ENCODE results near the gene COL4A6.

Gene COL4A6

GRCh38 chrX:108415146-108415545 is 23.1 kb downstream of the COL4A6 start:
- no peaks in the 10 kb centered on the region for H3K4me1 ChIP-seq (ENCODE audit: control insufficient read depth, insufficient read depth, low read depth, low read length)
- H2AFZ ChIP-seq (ENCODE audit: low read depth, low read length) = no peak overlapping the region
- DNase-seq = no peak
- H3K14ac ChIP-seq (ENCODE audit: low read length in 2 of 2) = no peak overlapping the region
- H3K4me3 ChIP-seq (ENCODE audit: insufficient read depth in 1 of 2, low read depth in 1 of 2, low read length in 2 of 2) = no peak overlapping the region
- no peak overlapping the region for H3K27ac ChIP-seq (ENCODE audit: low read length, poor library complexity, severe bottlenecking)
- H3K18ac ChIP-seq (ENCODE audit: low read depth in 1 of 2, low read length in 2 of 2) = no peak overlapping the region
- no peak overlapping the region for H3K4me2 ChIP-seq (ENCODE audit: low read length, poor library complexity, severe bottlenecking)
- H3K4ac ChIP-seq (ENCODE audit: low read depth in 1 of 2, low read length in 2 of 2) = no peak overlapping the region
- H2BK15ac ChIP-seq (ENCODE audit: low read depth, poor library complexity, severe bottlenecking) = no peak overlapping the region
- H2BK12ac ChIP-seq (ENCODE audit: low read length in 2 of 2) = no peak overlapping the region
- no peak overlapping the region for H2BK5ac ChIP-seq (ENCODE audit: low read depth, low read length, poor library complexity, severe bottlenecking)
- no peak overlapping the region for H2AK5ac ChIP-seq (ENCODE audit: low read length, severe bottlenecking)
- H4K91ac ChIP-seq (ENCODE audit: low read length) = no peak overlapping the region
- H3K79me1 ChIP-seq (replicated peaks; ENCODE audit: low read length, poor library complexity, severe bottlenecking) = no peaks in the 10 kb centered on the region
- no peak overlapping the region for H4K8ac ChIP-seq (ENCODE audit: low read length)
- H3K23ac ChIP-seq (ENCODE audit: low read length in 2 of 2) = no peak overlapping the region
- WGBS = no CpG with 5 or more reads among the region's 1 CpG
- H3K9me3 ChIP-seq (ENCODE audit: control insufficient read depth, low read length) = no peaks in the 10 kb centered on the region
- no peak overlapping the region for H3K9ac ChIP-seq (ENCODE audit: low read length)
- H3K27me3 ChIP-seq (ENCODE audit: control insufficient read depth in 1 of 2, insufficient read depth in 1 of 2, low read length in 2 of 2) = peaks cover 0 to 12% of the 10 kb centered on the region in 2 experiments
- no peaks in the 10 kb centered on the region for H3K36me3 ChIP-seq (ENCODE audit: control insufficient read depth in 1 of 2, insufficient read depth in 2 of 2, low read depth in 1 of 2, low read length in 2 of 2)
- H2BK120ac ChIP-seq (ENCODE audit: low read depth, low read length) = no peak overlapping the region

DNA sequence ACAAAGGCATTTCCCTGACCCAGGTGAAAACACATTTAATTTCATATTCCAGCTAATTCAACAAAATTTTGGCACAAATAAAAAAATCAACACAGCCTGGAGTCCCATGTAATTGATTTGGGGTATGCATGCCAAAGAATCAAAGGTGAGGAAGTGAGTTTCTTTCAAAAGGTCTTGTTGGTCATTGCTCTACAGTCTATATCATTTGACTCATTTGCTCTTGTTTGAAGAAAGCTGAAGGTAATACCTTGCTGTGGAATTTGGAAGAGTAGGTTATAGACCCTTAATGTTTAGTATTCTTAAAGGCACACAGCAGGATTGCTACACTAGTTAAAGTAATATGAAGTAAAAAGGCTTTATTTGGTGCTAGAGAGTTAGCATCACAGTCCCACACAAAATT is 25.4 kb downstream of the COL4A6 start:
- no peak overlapping the region for H2AK5ac ChIP-seq (ENCODE audit: low read length, severe bottlenecking)
- H2AFZ ChIP-seq (ENCODE audit: low read depth, low read length) = no peak overlapping the region
- H2BK120ac ChIP-seq (ENCODE audit: low read depth, low read length) = no peak overlapping the region
- H3K23ac ChIP-seq (ENCODE audit: low read length in 2 of 2) = no peak overlapping the region
- no peak overlapping the region for H4K8ac ChIP-seq (ENCODE audit: low read length)
- no peak for DNase-seq
- no peak overlapping the region for H3K14ac ChIP-seq (ENCODE audit: low read length in 2 of 2)
- H3K9ac ChIP-seq (ENCODE audit: low read length) = no peak overlapping the region
- H3K4me1 ChIP-seq (ENCODE audit: control insufficient read depth, insufficient read depth, low read depth, low read length) = no peaks in the 10 kb centered on the region
- no peak overlapping the region for H3K4me3 ChIP-seq (ENCODE audit: insufficient read depth in 1 of 2, low read depth in 1 of 2, low read length in 2 of 2)
- H3K4ac ChIP-seq (ENCODE audit: low read depth in 1 of 2, low read length in 2 of 2) = no peak overlapping the region
- no peaks in the 10 kb centered on the region for H3K36me3 ChIP-seq (ENCODE audit: control insufficient read depth in 1 of 2, insufficient read depth in 2 of 2, low read depth in 1 of 2, low read length in 2 of 2)
- no peaks in the 10 kb centered on the region for H3K9me3 ChIP-seq (ENCODE audit: control insufficient read depth, low read length)
- H3K27me3 ChIP-seq (ENCODE audit: control insufficient read depth in 1 of 2, insufficient read depth in 1 of 2, low read length in 2 of 2) = peaks cover 0 to 18% of the 10 kb centered on the region in 2 experiments
- no peak overlapping the region for H2BK12ac ChIP-seq (ENCODE audit: low read length in 2 of 2)
- H3K4me2 ChIP-seq (ENCODE audit: low read length, poor library complexity, severe bottlenecking) = no peak overlapping the region
- H3K18ac ChIP-seq (ENCODE audit: low read depth in 1 of 2, low read length in 2 of 2) = no peak overlapping the region
- no peaks in the 10 kb centered on the region for H3K79me1 ChIP-seq (replicated peaks; ENCODE audit: low read length, poor library complexity, severe bottlenecking)
- H4K91ac ChIP-seq (ENCODE audit: low read length) = no peak overlapping the region
- H2BK15ac ChIP-seq (ENCODE audit: low read depth, poor library complexity, severe bottlenecking) = no peak overlapping the region
- no peak overlapping the region for H3K27ac ChIP-seq (ENCODE audit: low read length, poor library complexity, severe bottlenecking)
- H2BK5ac ChIP-seq (ENCODE audit: low read depth, low read length, poor library complexity, severe bottlenecking) = no peak overlapping the region

DNA sequence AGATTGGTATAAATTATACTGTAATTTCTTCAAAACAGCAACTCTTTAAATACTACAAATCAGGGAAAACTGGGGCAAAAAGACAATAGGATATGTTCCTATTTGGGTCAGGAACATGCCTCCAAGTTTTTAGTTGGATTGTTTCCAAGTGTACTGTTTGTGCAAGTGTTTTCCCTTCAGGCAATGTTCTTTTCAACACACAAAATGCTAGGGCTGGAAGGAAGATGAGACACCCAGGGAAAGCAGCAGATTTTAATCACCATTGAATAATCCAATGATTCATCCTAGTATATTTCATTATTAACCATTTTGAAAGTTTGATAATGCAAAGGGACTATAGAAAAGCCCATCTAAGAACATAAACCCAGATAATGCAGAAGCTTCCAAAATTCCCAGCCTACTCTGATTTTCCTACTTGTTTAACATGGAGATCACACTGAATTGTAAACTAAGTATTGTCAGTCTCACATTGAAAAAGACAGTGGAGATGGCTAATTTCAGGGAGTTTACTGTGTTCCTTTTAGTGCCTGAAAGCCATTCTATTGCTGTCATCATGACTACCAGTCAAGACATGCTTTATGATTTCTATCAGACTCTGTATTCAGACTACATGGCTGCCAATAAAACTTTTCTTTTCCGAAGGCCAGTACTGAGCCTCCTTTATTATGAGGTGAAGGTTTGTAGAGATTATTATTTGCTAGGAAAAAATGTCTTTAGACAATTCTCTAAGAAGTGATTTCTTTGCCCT is 38.6 kb downstream of the COL4A6 start:
- Histone ChIP-seq H3K23ac (ENCODE audit: low read length in 2 of 2) (no peak overlapping the region), H4K91ac (ENCODE audit: low read length) (no peak overlapping the region), H3K4me3 (ENCODE audit: insufficient read depth in 1 of 2, low read depth in 1 of 2, low read length in 2 of 2) (no peak overlapping the region), H3K4me2 (ENCODE audit: low read length, poor library complexity, severe bottlenecking) (no peak overlapping the region), H2BK5ac (ENCODE audit: low read depth, low read length, poor library complexity, severe bottlenecking) (no peak overlapping the region), H3K14ac (ENCODE audit: low read length in 2 of 2) (no peak overlapping the region), H4K8ac (ENCODE audit: low read length) (no peak overlapping the region), H3K4me1 (ENCODE audit: control insufficient read depth, insufficient read depth, low read depth, low read length) (no peaks in the 10 kb centered on the region), H2AFZ (ENCODE audit: low read depth, low read length) (no peak overlapping the region), H2BK15ac (ENCODE audit: low read depth, poor library complexity, severe bottlenecking) (no peak overlapping the region), H3K27ac (ENCODE audit: low read length, poor library complexity, severe bottlenecking) (no peak overlapping the region), H2BK12ac (ENCODE audit: low read length in 2 of 2) (no peak overlapping the region), H3K9ac (ENCODE audit: low read length) (no peak overlapping the region), H3K4ac (ENCODE audit: low read depth in 1 of 2, low read length in 2 of 2) (no peak overlapping the region), H3K18ac (ENCODE audit: low read depth in 1 of 2, low read length in 2 of 2) (no peak overlapping the region), H3K79me1 (replicated peaks; ENCODE audit: low read length, poor library complexity, severe bottlenecking) (no peaks in the 10 kb centered on the region), H3K36me3 (ENCODE audit: control insufficient read depth in 1 of 2, insufficient read depth in 2 of 2, low read depth in 1 of 2, low read length in 2 of 2) (no peaks in the 10 kb centered on the region), H2AK5ac (ENCODE audit: low read length, severe bottlenecking) (no peak overlapping the region), H2BK120ac (ENCODE audit: low read depth, low read length) (no peak overlapping the region), H3K9me3 (ENCODE audit: control insufficient read depth, low read length) (no peaks in the 10 kb centered on the region), H3K27me3 (ENCODE audit: control insufficient read depth in 1 of 2, insufficient read depth in 1 of 2, low read length in 2 of 2) (peaks cover 0 to 4% of the 10 kb centered on the region in 2 experiments)
- DNase-seq = no peak
- WGBS = no CpG with 5 or more reads among the region's 1 CpG

- Histone ChIP-seq H3K79me1 (replicated peaks; ENCODE audit: low read length, poor library complexity, severe bottlenecking) (no peaks in the 10 kb centered on the region), H3K36me3 (ENCODE audit: control insufficient read depth in 1 of 2, insufficient read depth in 2 of 2, low read depth in 1 of 2, low read length in 2 of 2) (no peaks in the 10 kb centered on the region), H3K4me3 (ENCODE audit: insufficient read depth in 1 of 2, low read depth in 1 of 2, low read length in 2 of 2) (no peak overlapping the region), H2BK120ac (ENCODE audit: low read depth, low read length) (no peak overlapping the region), H2BK15ac (ENCODE audit: low read depth, poor library complexity, severe bottlenecking) (no peak overlapping the region), H3K27ac (ENCODE audit: low read length, poor library complexity, severe bottlenecking) (no peak overlapping the region), H2BK5ac (ENCODE audit: low read depth, low read length, poor library complexity, severe bottlenecking) (no peak overlapping the region), H3K4me2 (ENCODE audit: low read length, poor library complexity, severe bottlenecking) (no peak overlapping the region), H2AFZ (ENCODE audit: low read depth, low read length) (no peak overlapping the region), H3K4ac (ENCODE audit: low read depth in 1 of 2, low read length in 2 of 2) (no peak overlapping the region), H4K8ac (ENCODE audit: low read length) (no peak overlapping the region), H2AK5ac (ENCODE audit: low read length, severe bottlenecking) (no peak overlapping the region), H3K9ac (ENCODE audit: low read length) (no peak overlapping the region), H3K18ac (ENCODE audit: low read depth in 1 of 2, low read length in 2 of 2) (no peak overlapping the region), H3K4me1 (ENCODE audit: control insufficient read depth, insufficient read depth, low read depth, low read length) (no peaks in the 10 kb centered on the region), H3K14ac (ENCODE audit: low read length in 2 of 2) (no peak overlapping the region), H2BK12ac (ENCODE audit: low read length in 2 of 2) (no peak overlapping the region), H3K9me3 (ENCODE audit: control insufficient read depth, low read length) (no peaks in the 10 kb centered on the region), H4K91ac (ENCODE audit: low read length) (no peak overlapping the region), H3K27me3 (ENCODE audit: control insufficient read depth in 1 of 2, insufficient read depth in 1 of 2, low read length in 2 of 2) (no peaks in the 10 kb centered on the region), H3K23ac (ENCODE audit: low read length in 2 of 2) (no peak overlapping the region)
- WGBS = 33% methylated on average over 3 of the region's 6 CpGs
- no peak for DNase-seq
Observed at GRCh38 chrX:108397627-108398391, 40.4 kb downstream of the COL4A6 start.
